DND-41 (cell line): ENCODE measurements around the gene SLC35F3.

Experiments used
- EZH2 ChIP-seq: IDR thresholded peaks from 3 replicates; pipeline ENCODE4 v1.6.1; 2012; ENCODE audit warnings: borderline replicate concordance, low read depth, mild to moderate bottlenecking, moderate library complexity, low read length, inconsistent platforms; ENCODE audit not compliant: severe bottlenecking
- TF ChIP-seq, protein P1 (sequence below): IDR thresholded peaks from 2 replicates; pipeline ENCODE4 v1.5.1; 2012; ENCODE audit warnings: borderline replicate concordance, low read length, moderate library complexity, mild to moderate bottlenecking; ENCODE audit not compliant: poor library complexity, severe bottlenecking; ENCODE audit errors: extremely low read depth

DNA sequence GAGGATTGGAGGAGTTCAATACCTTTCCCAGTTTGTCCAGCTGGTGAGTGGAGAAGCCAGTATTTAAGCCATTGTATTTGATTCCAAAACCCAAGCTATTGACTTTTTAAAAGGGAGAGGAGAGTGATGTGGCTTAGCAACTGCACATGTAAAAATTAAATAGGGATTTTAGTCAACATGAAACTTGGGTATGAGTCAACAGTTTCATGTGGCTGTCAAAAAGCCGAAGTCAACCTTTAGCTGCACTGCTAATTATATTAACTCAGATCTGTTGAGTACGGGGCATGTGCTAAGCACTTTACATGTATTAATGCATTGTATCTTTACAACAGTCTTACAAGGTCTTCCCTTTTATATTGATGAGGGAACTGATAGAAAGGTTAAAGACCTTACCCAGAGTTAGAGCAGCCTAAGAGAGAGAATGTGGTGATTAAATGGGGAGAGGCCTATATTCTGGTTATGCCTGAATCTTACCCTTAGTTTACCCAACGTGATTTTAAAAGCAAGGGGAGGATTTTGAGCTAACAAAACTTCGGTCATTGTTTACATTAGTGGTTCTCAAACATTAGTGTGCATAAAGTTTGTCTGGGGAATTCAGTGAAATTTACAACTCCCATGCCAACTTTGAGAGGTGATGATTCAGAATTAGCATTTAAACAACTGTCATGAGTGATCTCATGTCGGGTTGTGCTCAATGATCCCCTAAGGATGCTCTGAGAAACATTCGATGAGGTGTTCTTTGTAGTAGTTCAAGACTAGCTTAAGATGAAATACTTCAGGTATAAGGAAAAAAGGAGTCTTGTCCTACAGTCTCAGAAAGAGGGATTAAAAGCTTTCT lies 6.9 kb upstream of the SLC35F3 start:
- TF ChIP-seq, protein P1, sequence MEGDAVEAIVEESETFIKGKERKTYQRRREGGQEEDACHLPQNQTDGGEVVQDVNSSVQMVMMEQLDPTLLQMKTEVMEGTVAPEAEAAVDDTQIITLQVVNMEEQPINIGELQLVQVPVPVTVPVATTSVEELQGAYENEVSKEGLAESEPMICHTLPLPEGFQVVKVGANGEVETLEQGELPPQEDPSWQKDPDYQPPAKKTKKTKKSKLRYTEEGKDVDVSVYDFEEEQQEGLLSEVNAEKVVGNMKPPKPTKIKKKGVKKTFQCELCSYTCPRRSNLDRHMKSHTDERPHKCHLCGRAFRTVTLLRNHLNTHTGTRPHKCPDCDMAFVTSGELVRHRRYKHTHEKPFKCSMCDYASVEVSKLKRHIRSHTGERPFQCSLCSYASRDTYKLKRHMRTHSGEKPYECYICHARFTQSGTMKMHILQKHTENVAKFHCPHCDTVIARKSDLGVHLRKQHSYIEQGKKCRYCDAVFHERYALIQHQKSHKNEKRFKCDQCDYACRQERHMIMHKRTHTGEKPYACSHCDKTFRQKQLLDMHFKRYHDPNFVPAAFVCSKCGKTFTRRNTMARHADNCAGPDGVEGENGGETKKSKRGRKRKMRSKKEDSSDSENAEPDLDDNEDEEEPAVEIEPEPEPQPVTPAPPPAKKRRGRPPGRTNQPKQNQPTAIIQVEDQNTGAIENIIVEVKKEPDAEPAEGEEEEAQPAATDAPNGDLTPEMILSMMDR: no peak
- TF ChIP-seq EZH2: no peak
